GM23338 (cell line): ENCODE results near the gene ZCCHC14. TPM values are rescaled to one million over a fixed set of nuclear protein-coding genes. Genes with fewer than 3 reads are reported as not detected.

Source experiments
- ATAC-seq: fragments of 200-7000 bp; cut with Tn5 transposase; 3 replicates; pipeline ENCODE4 v1.9.1; 2020
- DNase-seq: peaks from one replicate; pipeline ENCODE4 v3.0.0-alpha.2; 2015; ENCODE audit warnings: low spot score
- H2AFZ ChIP-seq: fragments of 200-600 bp; sonication (generic); 2 replicates; pipeline ENCODE4 v1.8.0; 2016; ENCODE audit warnings: antibody characterized with exemption, mild to moderate bottlenecking, moderate library complexity
- H3F3A ChIP-seq: fragments of 200-600 bp; sonication (generic); replicated peaks from 2 replicates; pipeline ENCODE4 v1.8.0; 2017; ENCODE audit warnings: antibody characterized with exemption, mixed run types, low read depth
- H3K27ac ChIP-seq: fragments of 200-600 bp; sonication (generic); 2 replicates; pipeline ENCODE4 v1.6.1; 2016; ENCODE audit warnings: low read depth
- H3K27me3 ChIP-seq: fragments of 200-600 bp; sonication (generic); 2 replicates; pipeline ENCODE4 v1.8.0; 2016; ENCODE audit warnings: mild to moderate bottlenecking, mixed run types, moderate library complexity; ENCODE audit not compliant: insufficient read depth
- H3K36me3 ChIP-seq: fragments of 200-600 bp; sonication (generic); 2 replicates; pipeline ENCODE4 v1.8.0; 2016; ENCODE audit warnings: mild to moderate bottlenecking; ENCODE audit not compliant: insufficient read depth
- H3K4me1 ChIP-seq: fragments of 200-600 bp; sonication (generic); 2 replicates; pipeline ENCODE4 v1.8.0; 2016; ENCODE audit warnings: mild to moderate bottlenecking, moderate library complexity; ENCODE audit not compliant: insufficient read depth
- H3K4me2 ChIP-seq: fragments of 200-600 bp; sonication (generic); 2 replicates; pipeline ENCODE4 v1.7.1; 2017; ENCODE audit warnings: mixed run types
- H3K4me3 ChIP-seq: fragments of 200-600 bp; sonication (generic); 2 replicates; pipeline ENCODE4 v1.6.1; 2016; ENCODE audit warnings: mixed run types
- H3K79me2 ChIP-seq: fragments of 200-600 bp; sonication (generic); replicated peaks from 2 replicates; pipeline ENCODE4 v1.8.0; 2017; ENCODE audit warnings: mild to moderate bottlenecking; ENCODE audit not compliant: insufficient read depth
- H3K9me2 ChIP-seq: fragments of 200-600 bp; sonication (generic); 2 replicates; pipeline ENCODE4 v1.8.0; 2017; ENCODE audit not compliant: insufficient read depth
- H4K20me1 ChIP-seq: fragments of 200-600 bp; sonication (generic); replicated peaks from 2 replicates; pipeline ENCODE4 v1.8.0; 2017; ENCODE audit warnings: mild to moderate bottlenecking; ENCODE audit not compliant: insufficient read depth
- H3K27ac Mint-ChIP-seq: 2 replicates; pipeline ENCODE4 v1.8.0; 2020; ENCODE audit warnings: inconsistent platforms, mild to moderate bottlenecking, moderate library complexity, mixed read lengths
- H3K27me3 Mint-ChIP-seq: 3 replicates; pipeline ENCODE4 v1.8.0; 2022; ENCODE audit warnings: low read depth, mild to moderate bottlenecking, moderate library complexity, mixed read lengths, inconsistent platforms; ENCODE audit not compliant: insufficient read depth, poor library complexity
- H3K36me3 Mint-ChIP-seq: 3 replicates; pipeline ENCODE4 v1.8.0; 2021; ENCODE audit warnings: low read depth, mild to moderate bottlenecking, inconsistent platforms, moderate library complexity, mixed read lengths
- H3K4me1 Mint-ChIP-seq: 3 replicates; pipeline ENCODE4 v1.8.0; 2020; ENCODE audit warnings: mild to moderate bottlenecking, inconsistent platforms, mixed read lengths
- H3K4me3 Mint-ChIP-seq: 3 replicates; pipeline ENCODE4 v1.8.0; 2021; ENCODE audit warnings: moderate library complexity, mild to moderate bottlenecking, inconsistent platforms, mixed read lengths
- H3K9me3 Mint-ChIP-seq: 3 replicates; pipeline ENCODE4 v1.8.0; 2020; ENCODE audit warnings: moderate library complexity, mild to moderate bottlenecking, inconsistent platforms, mixed read lengths
- ETS1 ChIP-seq: IDR thresholded peaks from 2 replicates; pipeline ENCODE4 v1.6.1; 2016; ENCODE audit warnings: antibody characterized with exemption
- ZNF114 ChIP-seq: fragments of 250-450 bp; sonication (Bioruptor Pico); IDR thresholded peaks from 2 replicates; pipeline ENCODE4 v1.5.0; 2020; ENCODE audit warnings: mild to moderate bottlenecking, moderate library complexity
- ZNF331 ChIP-seq: fragments of 250-450 bp; sonication (Bioruptor Pico); IDR thresholded peaks from 2 replicates; pipeline ENCODE4 v1.5.0; 2020; ENCODE audit warnings: low read depth, mild to moderate bottlenecking, moderate library complexity
- ZNF462 ChIP-seq: fragments of 250-450 bp; sonication (Bioruptor Pico); IDR thresholded peaks from 2 replicates; pipeline ENCODE4 v1.5.0; 2020; ENCODE audit warnings: mild to moderate bottlenecking, moderate library complexity
- polyA plus RNA-seq: library from polyadenylated mRNA; unstranded; fragments of >200 nt; fragmentation: Nextera tagmentation; extraction: Ambion mirVana; gene quantifications from 2 replicates; pipeline ENCODE4 v1.2.1, GENCODE V29; 2016
- total RNA-seq: library from RNA; depleted of rRNA; stranded (reverse); fragments of >200 nt; shearing (Covaris generic); gene quantifications from 2 replicates; pipeline ENCODE4 v1.2.3, GENCODE V29; 2014
- TF ChIP-seq, protein P1 (sequence below), 2 experiments: fragments of 200-600 bp in 1 of 2; sonication (generic) in 1 of 2; conservative IDR thresholded peaks; 2 replicates each; pipeline versions ENCODE4 v1.5.1 to v1.6.1; 2016 to 2017; ENCODE audit warnings: antibody characterized with exemption in 2 of 2, low read depth in 2 of 2, mild to moderate bottlenecking in 2 of 2, moderate library complexity in 1 of 2

Gene ZCCHC14
- total and polyA plus RNA-seq, 2 experiments from 2014 or later = 6.8 to 22.4 TPM

DNA sequence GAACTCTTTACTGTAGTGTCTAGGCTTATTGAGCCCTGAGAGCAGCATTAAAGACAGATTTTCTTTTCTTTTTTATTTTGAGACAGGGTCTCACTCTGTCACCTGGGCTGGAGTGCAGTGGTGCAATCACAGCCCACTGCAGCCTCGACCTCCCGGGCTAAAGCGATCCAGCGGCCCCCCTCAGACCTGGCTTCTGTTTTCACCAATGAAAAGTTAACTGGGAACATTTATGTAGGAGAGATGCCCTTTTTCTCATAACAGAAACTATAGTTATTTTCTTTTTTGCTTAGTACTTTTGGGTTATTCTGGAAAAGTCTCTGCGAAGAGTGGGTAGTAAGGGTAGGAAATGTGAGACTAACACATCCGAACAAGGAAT is 99.2 kb downstream of the ZCCHC14 start (continued):
- TF ChIP-seq ZNF462 (CRISPR knock-in tag) (no peak), ZNF331 (CRISPR knock-in tag) (no peak), ZNF114 (CRISPR knock-in tag) (no peak), ETS1 (no peak)

DNA sequence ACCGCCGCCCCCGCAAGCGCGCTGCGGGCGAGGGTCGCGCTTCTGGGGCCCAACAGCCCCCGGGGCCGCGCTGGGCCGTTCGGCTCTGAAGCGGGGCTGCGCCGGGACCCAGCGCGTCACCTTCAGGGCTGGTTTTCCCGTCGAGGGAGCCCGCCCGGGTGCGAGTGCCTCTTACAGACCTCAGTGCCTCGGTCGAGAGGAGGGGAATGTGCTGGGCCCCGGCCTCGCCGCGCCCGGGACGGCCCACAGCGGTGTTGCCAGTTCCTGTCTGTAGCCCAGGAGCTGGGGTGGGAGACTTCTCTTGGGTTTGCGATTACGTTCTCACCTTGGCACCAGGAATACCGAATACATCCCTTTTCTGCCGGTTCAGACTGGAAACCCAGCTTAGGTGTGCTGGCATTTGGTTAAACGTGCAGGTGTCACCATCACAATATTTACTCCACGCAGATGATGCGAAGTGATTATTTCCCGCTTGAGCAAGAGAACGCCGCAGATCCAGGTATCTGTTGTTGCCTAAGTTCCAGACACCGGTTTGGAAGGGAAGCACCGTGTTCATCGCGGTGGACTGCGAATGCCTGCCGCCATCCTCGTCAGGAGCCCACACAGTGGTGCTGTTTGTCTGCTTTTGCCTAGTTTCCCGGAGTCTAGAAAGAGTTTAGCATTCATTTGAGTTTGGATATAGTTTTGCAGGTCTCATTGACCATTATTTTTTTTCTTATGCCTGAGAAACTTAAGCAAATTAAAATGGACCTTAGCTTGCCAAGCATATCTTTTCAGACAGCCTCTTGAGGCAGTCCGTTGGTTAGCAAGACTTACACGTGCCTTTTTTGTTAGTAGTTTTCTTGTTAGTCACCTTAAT is 99.8 kb downstream of the ZCCHC14 start:
- ATAC-seq = peak; percentile 15
- Histone ChIP-seq H3K4me2 (peak overlapping the region; percentile 94), H3K9me2 (no peaks in the 10 kb centered on the region), H3K4me1 (peaks cover 12% of the 10 kb centered on the region), H3F3A (0 out of 2 replicates have a peak, but pooled peaks cover 10% of the 10 kb centered on the region), H3K4me3 (peak overlapping the region; percentile 79), H3K27ac (no peak overlapping the region), H3K27me3 (no peaks in the 10 kb centered on the region), H3K36me3 (no peaks in the 10 kb centered on the region), H4K20me1 (peaks cover 40% of the 10 kb centered on the region), H2AFZ (no peak overlapping the region), H3K79me2 (peaks cover 51% of the 10 kb centered on the region)
- no peak for TF ChIP-seq ETS1
- TF ChIP-seq, protein P1, sequence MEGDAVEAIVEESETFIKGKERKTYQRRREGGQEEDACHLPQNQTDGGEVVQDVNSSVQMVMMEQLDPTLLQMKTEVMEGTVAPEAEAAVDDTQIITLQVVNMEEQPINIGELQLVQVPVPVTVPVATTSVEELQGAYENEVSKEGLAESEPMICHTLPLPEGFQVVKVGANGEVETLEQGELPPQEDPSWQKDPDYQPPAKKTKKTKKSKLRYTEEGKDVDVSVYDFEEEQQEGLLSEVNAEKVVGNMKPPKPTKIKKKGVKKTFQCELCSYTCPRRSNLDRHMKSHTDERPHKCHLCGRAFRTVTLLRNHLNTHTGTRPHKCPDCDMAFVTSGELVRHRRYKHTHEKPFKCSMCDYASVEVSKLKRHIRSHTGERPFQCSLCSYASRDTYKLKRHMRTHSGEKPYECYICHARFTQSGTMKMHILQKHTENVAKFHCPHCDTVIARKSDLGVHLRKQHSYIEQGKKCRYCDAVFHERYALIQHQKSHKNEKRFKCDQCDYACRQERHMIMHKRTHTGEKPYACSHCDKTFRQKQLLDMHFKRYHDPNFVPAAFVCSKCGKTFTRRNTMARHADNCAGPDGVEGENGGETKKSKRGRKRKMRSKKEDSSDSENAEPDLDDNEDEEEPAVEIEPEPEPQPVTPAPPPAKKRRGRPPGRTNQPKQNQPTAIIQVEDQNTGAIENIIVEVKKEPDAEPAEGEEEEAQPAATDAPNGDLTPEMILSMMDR (conservative IDR thresholded peaks at IDR 0.05; ENCODE audit: low read depth in 2 of 2) = peak; percentile 23 to 55; a peak in 3 of 4 replicates
- Mint-ChIP-seq H3K27ac (0 out of 2 replicates have a peak overlapping the region, but pooled peaks have one; percentile 80), H3K4me1 (peaks cover 26% of the 10 kb centered on the region), H3K36me3 (peaks cover 3% of the 10 kb centered on the region; the same call in 2 of the 3 replicates), H3K9me3 (no peaks in the 10 kb centered on the region; the same call in 2 of the 3 replicates), H3K27me3 (peaks cover 12% of the 10 kb centered on the region), H3K4me3 (peak overlapping the region; percentile 88)
- peak; percentile 71 for DNase-seq
